ENCODE data around the gene LRBA.

- no peak for TF ChIP-seq POLR2AphosphoS5 (IDR thresholded peaks at IDR 0.05; ENCODE audit: low read depth, low read length)
- TF ChIP-seq POLR2A (IDR thresholded peaks at IDR 0.05; ENCODE audit: low read depth, low read length), result no peak
Observed at GRCh38 chr4:150268444-150268843, 746.6 kb downstream of the LRBA start.

All from GM12891 (cell line).